ENCODE measurements around the gene CD74. TPM values are rescaled to one million over a fixed set of nuclear protein-coding genes. Genes with fewer than 3 reads are reported as not detected.

CD74 gene
- total and polyA plus RNA-seq, 2 of the 13 experiments (the other 11 are each of a cell fraction or from before 2014, with no cell fraction given): 34.1 to 84.4 TPM

DNA sequence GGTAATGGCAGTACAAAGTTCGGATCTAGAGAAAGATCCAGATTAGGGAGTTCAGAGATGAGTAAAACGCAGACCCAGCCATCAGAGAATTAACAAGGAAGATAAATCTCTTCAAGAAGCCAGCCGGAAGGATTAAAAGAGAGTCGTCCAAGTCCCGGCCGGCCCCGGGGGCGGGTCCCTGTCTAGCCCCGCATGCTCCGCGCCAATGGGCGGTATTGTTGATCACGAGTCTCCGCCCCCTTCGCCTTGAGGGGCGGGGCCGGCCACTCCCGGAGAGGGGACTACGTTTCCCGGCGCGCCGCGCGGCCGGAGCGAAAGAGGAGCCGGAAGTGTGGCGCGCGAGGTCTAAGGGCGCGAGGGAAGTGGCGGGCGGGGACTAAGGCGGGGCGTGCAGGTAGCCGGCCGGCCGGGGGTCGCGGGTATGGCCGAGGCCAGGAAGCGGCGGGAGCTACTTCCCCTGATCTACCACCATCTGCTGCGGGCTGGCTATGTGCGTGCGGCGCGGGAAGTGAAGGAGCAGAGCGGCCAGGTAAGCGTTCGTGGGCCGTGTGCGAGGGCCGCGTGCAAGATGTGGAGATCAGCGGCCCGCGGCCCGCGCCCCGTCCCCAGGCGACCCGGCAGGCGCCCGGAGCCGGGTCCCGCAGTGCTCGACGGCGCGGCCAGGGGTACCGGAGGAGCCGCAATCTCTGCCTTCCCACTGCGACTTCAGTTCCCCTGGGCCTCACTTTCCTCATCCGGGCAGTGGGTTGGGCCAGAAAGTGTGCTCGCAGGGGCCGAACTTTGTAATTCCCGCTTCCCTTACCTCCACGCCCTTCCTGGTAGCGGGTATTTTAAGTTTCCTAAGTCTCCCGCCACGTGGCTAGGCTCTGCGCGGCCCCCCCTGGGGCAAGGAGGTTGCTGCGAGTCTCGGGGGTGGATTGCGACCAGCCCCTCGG, 55.1 kb downstream of the CD74 start, which contains the start of gene TCOF1 (continued):
- TF ChIP-seq, protein P1, sequence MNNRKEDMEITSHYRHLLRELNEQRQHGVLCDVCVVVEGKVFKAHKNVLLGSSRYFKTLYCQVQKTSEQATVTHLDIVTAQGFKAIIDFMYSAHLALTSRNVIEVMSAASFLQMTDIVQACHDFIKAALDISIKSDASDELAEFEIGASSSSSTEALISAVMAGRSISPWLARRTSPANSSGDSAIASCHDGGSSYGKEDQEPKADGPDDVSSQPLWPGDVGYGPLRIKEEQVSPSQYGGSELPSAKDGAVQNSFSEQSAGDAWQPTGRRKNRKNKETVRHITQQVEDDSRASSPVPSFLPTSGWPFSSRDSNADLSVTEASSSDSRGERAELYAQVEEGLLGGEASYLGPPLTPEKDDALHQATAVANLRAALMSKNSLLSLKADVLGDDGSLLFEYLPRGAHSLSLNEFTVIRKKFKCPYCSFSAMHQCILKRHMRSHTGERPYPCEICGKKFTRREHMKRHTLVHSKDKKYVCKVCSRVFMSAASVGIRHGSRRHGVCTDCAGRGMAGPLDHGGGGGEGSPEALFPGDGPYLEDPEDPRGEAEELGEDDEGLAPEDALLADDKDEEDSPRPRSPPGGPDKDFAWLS (CRISPR knock-in tag; IDR thresholded peaks at IDR 0.05; ENCODE audit: borderline replicate concordance): no peak
- TF ChIP-seq TBX2 (CRISPR knock-in tag; IDR thresholded peaks at IDR 0.05; ENCODE audit: borderline replicate concordance) (peak; percentile 13; the same call in 1 of the 2 replicates), ZNF720 (CRISPR knock-in tag; IDR thresholded peaks at IDR 0.05) (no peak), SPEN (CRISPR knock-in tag; IDR thresholded peaks at IDR 0.05; ENCODE audit: low read depth) (peak; percentile 55; the same call in 1 of the 2 replicates), ZNF430 (CRISPR knock-in tag; IDR thresholded peaks at IDR 0.05) (peak; percentile 72; the same call in 1 of the 2 replicates), ZNF501 (CRISPR knock-in tag; IDR thresholded peaks at IDR 0.05) (no peak; the same call in 1 of the 2 replicates), MAFK (conservative IDR thresholded peaks at IDR 0.05 in 1 of 2, IDR thresholded peaks at IDR 0.05 in 1 of 2; ENCODE audit: low read length in 2 of 2) (no peak), ZNF224 (CRISPR knock-in tag; IDR thresholded peaks at IDR 0.05) (no peak), ZNF12 (CRISPR knock-in tag; IDR thresholded peaks at IDR 0.05) (no peak), ARID2 (CRISPR knock-in tag; IDR thresholded peaks at IDR 0.05; ENCODE audit: borderline replicate concordance) (no peak), SIN3A (IDR thresholded peaks at IDR 0.05; ENCODE audit: borderline replicate concordance, low read depth, low read length) (peak; percentile 90), MZF1 (CRISPR knock-in tag; IDR thresholded peaks at IDR 0.05; ENCODE audit: borderline replicate concordance) (no peak), ZNF878 (CRISPR knock-in tag; IDR thresholded peaks at IDR 0.05) (peak; percentile 74; the same call in 1 of the 2 replicates), KAT2B (IDR thresholded peaks at IDR 0.05; ENCODE audit: borderline replicate concordance, low read depth, low read length) (no peak), ZFAT (CRISPR knock-in tag; conservative IDR thresholded peaks at IDR 0.05) (no peak), MYC (CRISPR knock-in tag; IDR thresholded peaks at IDR 0.05; ENCODE audit: borderline replicate concordance) (peak; percentile 48), ONECUT2 (CRISPR knock-in tag; IDR thresholded peaks at IDR 0.05) (no peak), NCOR1 (IDR thresholded peaks at IDR 0.05; ENCODE audit: borderline replicate concordance, low read length) (no peak), ZNF160 (CRISPR knock-in tag; IDR thresholded peaks at IDR 0.05) (no peak), SOX6 (IDR thresholded peaks at IDR 0.05) (no peak), SOX6 (CRISPR knock-in tag; IDR thresholded peaks at IDR 0.05) (no peak; the same call in 1 of the 2 replicates), RAD51 (IDR thresholded peaks at IDR 0.05; ENCODE audit: borderline replicate concordance) (no peak), CEBPB (IDR thresholded peaks at IDR 0.05; ENCODE audit: borderline replicate concordance, low read depth, low read length) (no peak), FLYWCH1 (CRISPR knock-in tag; IDR thresholded peaks at IDR 0.05) (0 out of 2 replicates have a peak, but pooled peaks have one; percentile 40)
- TF ChIP-seq, protein P2, sequence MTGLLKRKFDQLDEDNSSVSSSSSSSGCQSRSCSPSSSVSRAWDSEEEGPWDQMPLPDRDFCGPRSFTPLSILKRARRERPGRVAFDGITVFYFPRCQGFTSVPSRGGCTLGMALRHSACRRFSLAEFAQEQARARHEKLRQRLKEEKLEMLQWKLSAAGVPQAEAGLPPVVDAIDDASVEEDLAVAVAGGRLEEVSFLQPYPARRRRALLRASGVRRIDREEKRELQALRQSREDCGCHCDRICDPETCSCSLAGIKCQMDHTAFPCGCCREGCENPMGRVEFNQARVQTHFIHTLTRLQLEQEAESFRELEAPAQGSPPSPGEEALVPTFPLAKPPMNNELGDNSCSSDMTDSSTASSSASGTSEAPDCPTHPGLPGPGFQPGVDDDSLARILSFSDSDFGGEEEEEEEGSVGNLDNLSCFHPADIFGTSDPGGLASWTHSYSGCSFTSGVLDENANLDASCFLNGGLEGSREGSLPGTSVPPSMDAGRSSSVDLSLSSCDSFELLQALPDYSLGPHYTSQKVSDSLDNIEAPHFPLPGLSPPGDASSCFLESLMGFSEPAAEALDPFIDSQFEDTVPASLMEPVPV (CRISPR knock-in tag; IDR thresholded peaks at IDR 0.05): no peak
- TF ChIP-seq, protein P3, sequence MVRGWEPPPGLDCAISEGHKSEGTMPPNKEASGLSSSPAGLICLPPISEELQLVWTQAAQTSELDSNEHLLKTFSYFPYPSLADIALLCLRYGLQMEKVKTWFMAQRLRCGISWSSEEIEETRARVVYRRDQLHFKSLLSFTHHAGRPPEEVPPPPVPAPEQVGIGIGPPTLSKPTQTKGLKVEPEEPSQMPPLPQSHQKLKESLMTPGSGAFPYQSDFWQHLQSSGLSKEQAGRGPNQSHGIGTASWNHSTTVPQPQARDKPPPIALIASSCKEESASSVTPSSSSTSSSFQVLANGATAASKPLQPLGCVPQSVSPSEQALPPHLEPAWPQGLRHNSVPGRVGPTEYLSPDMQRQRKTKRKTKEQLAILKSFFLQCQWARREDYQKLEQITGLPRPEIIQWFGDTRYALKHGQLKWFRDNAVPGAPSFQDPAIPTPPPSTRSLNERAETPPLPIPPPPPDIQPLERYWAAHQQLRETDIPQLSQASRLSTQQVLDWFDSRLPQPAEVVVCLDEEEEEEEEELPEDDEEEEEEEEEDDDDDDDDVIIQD (CRISPR knock-in tag; IDR thresholded peaks at IDR 0.05; ENCODE audit: low read depth): no peak

Data from HepG2 (cell line).